ENCODE measurements around the gene SEMA4C. TPM values are rescaled to one million over a fixed set of nuclear protein-coding genes. Genes with fewer than 3 reads are reported as not detected.

Gene SEMA4C
- total and polyA plus RNA-seq, 8 donors, result 6.7 to 21.8 (median 10.0) TPM

DNA sequence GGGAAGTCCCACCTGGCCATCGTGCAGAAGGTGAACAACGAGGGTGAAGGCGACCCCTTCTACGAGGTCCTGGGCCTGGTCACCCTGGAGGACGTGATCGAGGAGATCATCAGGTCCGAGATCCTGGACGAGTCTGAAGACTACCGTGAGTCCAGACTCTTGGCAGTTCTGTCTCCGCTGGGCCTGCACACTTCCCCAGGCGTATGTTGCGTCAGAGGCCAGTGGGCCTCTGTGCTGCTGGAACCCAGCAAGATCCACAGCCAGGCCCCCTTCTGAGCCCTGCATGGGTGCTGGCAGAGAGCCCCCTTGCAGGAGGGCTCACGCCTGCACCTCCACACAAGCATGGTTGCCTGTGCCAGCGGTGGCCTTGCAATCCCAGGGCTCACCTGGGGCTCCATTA is 44.8 kb downstream of the SEMA4C start:
- Histone ChIP-seq H3K27ac (no peak overlapping the region), H3K9me3 (no peaks in the 10 kb centered on the region), H3K36me3 (peaks cover 4 to 49% (median 38%) of the 10 kb centered on the region in 3 donors), H3K4me3 (no peak overlapping the region), H3K27me3 (no peaks in the 10 kb centered on the region), H3K4me1 (peaks cover 18 to 30% (median 30%) of the 10 kb centered on the region in 3 donors)
- WGBS, 2 donors, result 89 to 91% methylated on average over 14 of the region's 14 CpGs
- DNase-seq (no peak), ATAC-seq (no peak), FAIRE-seq (no peak)
- intact Hi-C loops (cut with DNase I), result no loop called here
- no peak for TF ChIP-seq CTCF (IDR thresholded peaks at IDR 0.05)

DNA sequence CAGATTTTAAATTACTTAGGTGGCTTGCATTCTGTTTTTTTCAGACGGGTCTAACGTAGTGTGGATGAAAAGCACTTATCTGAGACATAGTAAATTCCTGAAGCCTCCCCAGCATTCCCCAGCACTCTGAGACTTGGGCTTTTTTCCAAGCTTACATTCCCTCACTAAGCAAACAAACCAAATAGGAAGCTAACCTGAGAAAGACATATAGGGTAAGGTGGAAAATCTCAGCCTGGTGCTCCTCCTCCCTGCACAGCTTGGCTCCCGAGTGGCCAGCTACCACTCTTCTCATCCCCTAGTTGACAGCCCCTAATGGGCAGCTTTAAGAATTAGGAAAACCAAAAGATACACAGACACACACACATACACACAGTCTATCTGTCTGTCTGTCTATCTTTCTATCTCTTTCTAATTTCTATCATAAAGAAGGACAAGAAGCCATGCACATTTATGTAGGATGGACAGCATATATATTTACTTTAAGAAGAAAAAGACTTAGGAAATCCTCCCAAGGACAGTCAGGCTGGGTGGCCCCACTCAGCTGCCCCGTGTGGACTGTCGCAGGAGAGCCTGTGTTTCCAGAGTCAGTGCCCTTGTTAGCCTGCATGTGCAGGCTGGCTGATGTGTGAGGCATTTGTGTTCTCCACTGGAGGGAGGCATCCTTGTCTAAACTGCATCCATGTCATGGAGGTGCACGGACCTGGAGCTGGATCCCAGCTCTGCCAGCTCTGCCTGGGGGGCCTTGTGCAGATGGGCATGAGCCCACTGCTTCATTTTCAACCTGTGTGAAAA is 45.6 kb downstream of the SEMA4C start:
- H3K4me3 ChIP-seq, result no peak overlapping the region
- peak in 2 of 4 donors; percentile 7 to 38 for ATAC-seq
- 43 to 44% methylated on average over 6 of the region's 6 CpGs for WGBS, 2 donors
- FAIRE-seq, result no peak
- H3K27ac ChIP-seq, result no peak overlapping the region
- H3K9me3 ChIP-seq, result no peaks in the 10 kb centered on the region
- peaks cover 25 to 37% (median 33%) of the 10 kb centered on the region in 3 donors for H3K4me1 ChIP-seq
- no peaks in the 10 kb centered on the region for H3K27me3 ChIP-seq
- TF ChIP-seq CTCF (IDR thresholded peaks at IDR 0.05), result no peak
- peaks cover 4 to 41% (median 33%) of the 10 kb centered on the region in 3 donors for H3K36me3 ChIP-seq
- intact Hi-C loops (cut with DNase I), result no loop called here
- DNase-seq, result no peak

DNA sequence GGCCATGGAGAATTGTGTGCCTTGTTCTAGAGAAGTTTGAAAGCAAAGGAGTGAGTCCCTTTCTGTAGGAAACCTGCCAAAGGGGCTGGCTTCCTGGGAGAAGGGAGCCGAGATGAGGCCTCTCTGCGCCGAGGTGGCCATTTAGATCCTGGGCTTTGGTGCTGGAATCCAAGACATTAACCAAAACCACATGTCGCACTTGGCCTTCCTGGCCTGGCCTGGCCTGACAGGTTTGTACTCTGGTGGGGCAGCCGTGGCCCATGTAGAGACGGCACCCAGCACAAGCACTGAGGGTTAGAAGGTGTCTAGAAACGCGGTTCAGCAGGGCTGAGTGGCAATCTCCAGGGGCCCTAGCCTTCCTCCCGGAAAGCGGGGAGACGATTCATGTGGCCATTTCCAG is 46.7 kb downstream of the SEMA4C start:
- no peaks in the 10 kb centered on the region for H3K27me3 ChIP-seq
- peaks cover 0 to 31% (median 26%) of the 10 kb centered on the region in 3 donors for H3K36me3 ChIP-seq
- H3K9me3 ChIP-seq, result no peaks in the 10 kb centered on the region
- no peak overlapping the region for H3K4me3 ChIP-seq
- no peak for ATAC-seq
- intact Hi-C loops (cut with DNase I), result no loop called here
- DNase-seq, result no peak
- peaks cover 33 to 46% (median 36%) of the 10 kb centered on the region in 3 donors for H3K4me1 ChIP-seq
- H3K27ac ChIP-seq, result no peak overlapping the region
- WGBS, 2 donors, result 86% methylated on average over 11 of the region's 11 CpGs
- TF ChIP-seq CTCF (IDR thresholded peaks at IDR 0.05), result no peak
- no peak for FAIRE-seq

- Histone ChIP-seq H3K4me1 (peaks cover 36 to 46% (median 40%) of the 10 kb centered on the region in 3 donors), H3K4me3 (no peak overlapping the region), H3K36me3 (peaks cover 0 to 27% (median 22%) of the 10 kb centered on the region in 3 donors), H3K27me3 (no peaks in the 10 kb centered on the region), H3K9me3 (no peaks in the 10 kb centered on the region), H3K27ac (no peak overlapping the region)
- ATAC-seq (no peak), FAIRE-seq (no peak), DNase-seq (no peak)
- WGBS, 2 donors, result 69 to 73% methylated on average over 4 of the region's 4 CpGs
- TF ChIP-seq CTCF (IDR thresholded peaks at IDR 0.05), result no peak
- intact Hi-C loops (cut with DNase I), result no loop called here
Measured at GRCh38 chr2:96822786-96823185, 47.1 kb downstream of the SEMA4C start.

- intact Hi-C loops (cut with DNase I), result no loop called here
- no peak for DNase-seq
Measured at GRCh38 chr2:96821113-96821675, 48.7 kb downstream of the SEMA4C start.

More at GRCh38 chr2:96821113-96821675, 48.7 kb downstream of the SEMA4C start:
- Histone ChIP-seq H3K27me3 (no peaks in the 10 kb centered on the region), H3K4me1 (peaks cover 41 to 46% (median 46%) of the 10 kb centered on the region in 3 donors), H3K36me3 (peaks cover 0 to 13% (median 11%) of the 10 kb centered on the region in 3 donors), H3K9me3 (no peaks in the 10 kb centered on the region), H3K27ac (peak overlapping the region in 1 of 4 donors; percentile 29), H3K4me3 (peak overlapping the region in 1 of 4 donors; percentile 78)
- TF ChIP-seq CTCF (IDR thresholded peaks at IDR 0.05), result no peak
- ATAC-seq, result no peak
- 24 to 25% methylated on average over 11 of the region's 11 CpGs for WGBS, 2 donors
- no peak for FAIRE-seq
